KBM-7 (cell line): ENCODE measurements around the gene MAGEB4.
"Not testable (repeated sequence)": the region's sequence is repeated elsewhere in the genome, so short reads cannot be mapped to it uniquely, and the experiment has no call there.

ENCODE experiments used
- DNase-seq: peaks from one replicate; pipeline ENCODE4 v3.0.0-alpha.2; 2015
- in situ Hi-C: fragments of 300-500 bp; cut with MboI; formaldehyde crosslinking; loops from 2 replicates; pipeline ENCODE4 v1.14.3; 2020; ENCODE audit warnings: low sequenced_read_pairs, low pct_unique_long_range_greater_than_20kb, mixed read lengths

MAGEB4 gene

GRCh38 chrX:30241724-30242415 lies at the start of gene MAGEB4:
Gene MAGEB4 (plus strand): TSS chrX:30242000. CDS start chrX:30242136, 136 bp downstream.
- in situ Hi-C loops: no loop called here
- no peak for DNase-seq

- in situ Hi-C loops, DNase-seq: not testable (repeated sequence)
Observed at GRCh38 chrX:30193910-30194309, 47.9 kb upstream of the MAGEB4 start.

- peak; percentile 5 for DNase-seq
- in situ Hi-C loops: no loop called here
Observed at GRCh38 chrX:30196322-30196721, 45.5 kb upstream of the MAGEB4 start.

GRCh38 chrX:30212172-30212571 lies 29.6 kb upstream of the MAGEB4 start:
- no peak for DNase-seq
- in situ Hi-C loops: no loop called here

GRCh38 chrX:30215357-30215843 lies 26.4 kb upstream of the MAGEB4 start, which contains the start of gene MAGEB2:
Gene MAGEB2 (plus strand): TSS chrX:30215563. CDS start chrX:30218581, 3,018 bp downstream.
- no peak for DNase-seq
- in situ Hi-C loops: no loop called here

- in situ Hi-C loops: no loop called here
Observed at GRCh38 chrX:30217465-30217864, 24.3 kb upstream of the MAGEB4 start.

GRCh38 chrX:30219372-30219771 lies 22.4 kb upstream of the MAGEB4 start:
- in situ Hi-C loops: no loop called here
- no peak for DNase-seq

More at GRCh38 chrX:30217465-30217864, 24.3 kb upstream of the MAGEB4 start:
- DNase-seq: no peak

GRCh38 chrX:30220661-30221060 lies 21.1 kb upstream of the MAGEB4 start:
- DNase-seq: no peak

GRCh38 chrX:30224536-30224935 lies 17.3 kb upstream of the MAGEB4 start:
- in situ Hi-C loops: no loop called here
- no peak for DNase-seq

More at GRCh38 chrX:30220661-30221060, 21.1 kb upstream of the MAGEB4 start:
- in situ Hi-C loops: no loop called here

GRCh38 chrX:30228526-30228925 lies 13.3 kb upstream of the MAGEB4 start:
- in situ Hi-C loops: no loop called here
- no peak for DNase-seq

- no peak for DNase-seq
- in situ Hi-C loops: no loop called here
Observed at GRCh38 chrX:30230395-30230794, 11.4 kb upstream of the MAGEB4 start, which contains the start of gene MAGEB3. Gene MAGEB3 (plus strand): TSS chrX:30230657. CDS start chrX:30235925, 5,268 bp downstream.

GRCh38 chrX:30246769-30247489 lies 5.1 kb downstream of the MAGEB4 start, which contains the start of gene MAGEB1:
Gene MAGEB1 (plus strand): TSS chrX:30247146. CDS start chrX:30250494, 3,348 bp downstream.
- no peak for DNase-seq

GRCh38 chrX:30248854-30249253 lies 7.1 kb downstream of the MAGEB4 start:
- DNase-seq: no peak
- in situ Hi-C loops: no loop called here

More at GRCh38 chrX:30246769-30247489, 5.1 kb downstream of the MAGEB4 start, which contains the start of gene MAGEB1:
- in situ Hi-C loops: no loop called here

GRCh38 chrX:30253257-30253656 lies 11.5 kb downstream of the MAGEB4 start:
- in situ Hi-C loops: no loop called here

GRCh38 chrX:30259927-30260326 lies 18.1 kb downstream of the MAGEB4 start:
- in situ Hi-C loops: no loop called here
- DNase-seq: no peak

More at GRCh38 chrX:30253257-30253656, 11.5 kb downstream of the MAGEB4 start:
- no peak for DNase-seq

GRCh38 chrX:30261012-30261411 lies 19.2 kb downstream of the MAGEB4 start:
- DNase-seq: no peak
- in situ Hi-C loops: no loop called here

- DNase-seq: no peak
- in situ Hi-C loops: no loop called here
Observed at GRCh38 chrX:30262763-30263162, 21.0 kb downstream of the MAGEB4 start.

- in situ Hi-C loops: no loop called here
- no peak for DNase-seq
Observed at GRCh38 chrX:30270639-30271038, 28.8 kb downstream of the MAGEB4 start.

- in situ Hi-C loops: no loop called here
- DNase-seq: peak; percentile 17
Observed at GRCh38 chrX:30275498-30275897, 33.7 kb downstream of the MAGEB4 start.

GRCh38 chrX:30278365-30278764 lies 36.6 kb downstream of the MAGEB4 start:
- no peak for DNase-seq
- in situ Hi-C loops: no loop called here
